MM.1S (cell line): ENCODE data around the gene TMEM150C.

Experiments
- DNase-seq: peaks from one replicate; pipeline ENCODE4 v3.0.0-alpha.2; 2015
- H2AFZ ChIP-seq: fragments of 300-600 bp; sonication (generic); 2 replicates; pipeline ENCODE4 v1.6.0; 2016; ENCODE audit warnings: antibody characterized with exemption, low read length
- H3F3A ChIP-seq: fragments of 300-600 bp; sonication (generic); 2 replicates; pipeline ENCODE4 v1.6.1; 2016; ENCODE audit warnings: mild to moderate bottlenecking, antibody characterized with exemption, low read length, moderate library complexity, mixed read lengths; ENCODE audit not compliant: insufficient read depth
- H3K27ac ChIP-seq: fragments of 300-600 bp; sonication (generic); 2 replicates; pipeline ENCODE4 v1.5.1; 2016; ENCODE audit warnings: mild to moderate bottlenecking, low read length
- H3K27me3 ChIP-seq: fragments of 300-600 bp; sonication (generic); replicated peaks from 2 replicates; pipeline ENCODE4 v1.6.0; 2016; ENCODE audit warnings: low read length; ENCODE audit not compliant: insufficient read depth
- H3K36me3 ChIP-seq: fragments of 300-600 bp; sonication (generic); replicated peaks from 2 replicates; pipeline ENCODE4 v1.6.1; 2016; ENCODE audit warnings: mild to moderate bottlenecking, low read length, mixed read lengths; ENCODE audit not compliant: insufficient read depth
- H3K4me1 ChIP-seq: fragments of 300-600 bp; sonication (generic); 2 replicates; pipeline ENCODE4 v1.6.1; 2016; ENCODE audit warnings: low read length, mixed read lengths
- H3K4me2 ChIP-seq: fragments of 300-600 bp; sonication (generic); 2 replicates; pipeline ENCODE4 v1.6.0; 2016; ENCODE audit warnings: low read depth, low read length
- H3K4me3 ChIP-seq: fragments of 300-600 bp; sonication (generic); 2 replicates; pipeline ENCODE4 v1.5.1; 2016; ENCODE audit warnings: low read length, mixed read lengths
- H3K79me2 ChIP-seq: fragments of 300-600 bp; sonication (generic); 2 replicates; pipeline ENCODE4 v1.6.1; 2016; ENCODE audit warnings: mixed run types, low read length, mixed read lengths
- H3K9ac ChIP-seq: fragments of 300-600 bp; sonication (generic); 2 replicates; pipeline ENCODE4 v1.6.1; 2016; ENCODE audit warnings: low read length, mixed read lengths
- H3K9me2 ChIP-seq: fragments of 300-600 bp; sonication (generic); replicated peaks from 2 replicates; pipeline ENCODE4 v1.6.1; 2016; ENCODE audit warnings: mild to moderate bottlenecking, low read length, mixed read lengths; ENCODE audit not compliant: insufficient read depth
- H3K9me3 ChIP-seq: fragments of 300-600 bp; sonication (generic); replicated peaks from 2 replicates; pipeline ENCODE4 v1.6.1; 2016; ENCODE audit warnings: mild to moderate bottlenecking, low read length, mixed read lengths; ENCODE audit not compliant: insufficient read depth
- H4K20me1 ChIP-seq: fragments of 300-600 bp; sonication (generic); 2 replicates; pipeline ENCODE4 v1.6.1; 2016; ENCODE audit warnings: mild to moderate bottlenecking, low read length, moderate library complexity, mixed read lengths; ENCODE audit not compliant: insufficient read depth
- CTCF ChIP-seq: fragments of 300-600 bp; sonication (generic); IDR thresholded peaks from 2 replicates; pipeline ENCODE4 v1.5.1; 2016; ENCODE audit warnings: antibody characterized with exemption, low read length, mixed read lengths
- EZH2 ChIP-seq: fragments of 300-600 bp; sonication (generic); optimal IDR thresholded peaks from 2 replicates; pipeline ENCODE3; 2017; ENCODE audit warnings: low read depth, mild to moderate bottlenecking, antibody characterized with exemption, low read length, mixed read lengths
- EZH2phosphoT487 ChIP-seq: fragments of 300-600 bp; sonication (generic); IDR thresholded peaks from 2 replicates; pipeline ENCODE4 v1.6.1; 2018; ENCODE audit warnings: antibody characterized with exemption, low read length

TMEM150C gene

DNA sequence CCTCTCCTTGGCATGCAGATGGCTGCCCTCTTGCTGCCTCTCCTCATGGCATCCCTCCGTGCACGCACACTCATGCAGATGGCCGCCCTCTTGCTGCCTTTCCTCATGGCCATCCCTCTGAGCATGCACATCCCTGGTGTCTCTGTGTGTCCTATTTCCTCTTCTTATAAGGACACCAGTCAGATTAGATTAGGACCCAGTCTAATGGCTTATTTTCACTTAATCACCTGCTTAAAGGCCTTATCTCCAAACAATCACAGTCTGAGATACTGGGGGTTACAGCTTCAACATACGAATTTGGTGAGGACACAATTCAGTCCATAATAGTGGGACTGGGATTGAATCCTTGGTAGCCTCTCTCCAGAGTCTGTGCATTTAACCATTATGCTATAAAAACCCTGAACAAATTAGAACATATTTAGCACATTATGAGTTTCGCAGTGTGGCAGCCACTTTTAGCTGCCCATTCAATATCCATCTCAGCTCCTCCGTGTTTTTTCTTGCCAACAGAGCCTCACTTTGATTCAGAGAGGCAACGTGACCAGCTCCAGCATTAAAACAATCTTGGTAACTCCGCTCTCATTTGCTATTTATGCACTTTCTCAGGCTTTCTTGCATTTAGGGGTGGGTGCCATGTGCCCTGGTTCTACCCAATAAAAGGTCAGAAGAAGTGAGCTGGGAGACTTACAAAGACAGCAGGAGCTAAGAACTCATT, 26.2 kb upstream of the TMEM150C start:
- Histone ChIP-seq H3K79me2 (no peaks in the 10 kb centered on the region), H3K9me2 (no peaks in the 10 kb centered on the region), H3K4me1 (no peaks in the 10 kb centered on the region), H3K27me3 (no peaks in the 10 kb centered on the region), H4K20me1 (no peaks in the 10 kb centered on the region), H3K9me3 (no peaks in the 10 kb centered on the region), H3K9ac (no peak overlapping the region), H3K27ac (no peak overlapping the region), H3K36me3 (no peaks in the 10 kb centered on the region), H2AFZ (no peak overlapping the region), H3K4me3 (no peak overlapping the region), H3K4me2 (no peak overlapping the region), H3F3A (no peaks in the 10 kb centered on the region)
- DNase-seq: no peak
- no peak for TF ChIP-seq CTCF
- TF ChIP-seq EZH2: no peak
- TF ChIP-seq EZH2phosphoT487: no peak

DNA sequence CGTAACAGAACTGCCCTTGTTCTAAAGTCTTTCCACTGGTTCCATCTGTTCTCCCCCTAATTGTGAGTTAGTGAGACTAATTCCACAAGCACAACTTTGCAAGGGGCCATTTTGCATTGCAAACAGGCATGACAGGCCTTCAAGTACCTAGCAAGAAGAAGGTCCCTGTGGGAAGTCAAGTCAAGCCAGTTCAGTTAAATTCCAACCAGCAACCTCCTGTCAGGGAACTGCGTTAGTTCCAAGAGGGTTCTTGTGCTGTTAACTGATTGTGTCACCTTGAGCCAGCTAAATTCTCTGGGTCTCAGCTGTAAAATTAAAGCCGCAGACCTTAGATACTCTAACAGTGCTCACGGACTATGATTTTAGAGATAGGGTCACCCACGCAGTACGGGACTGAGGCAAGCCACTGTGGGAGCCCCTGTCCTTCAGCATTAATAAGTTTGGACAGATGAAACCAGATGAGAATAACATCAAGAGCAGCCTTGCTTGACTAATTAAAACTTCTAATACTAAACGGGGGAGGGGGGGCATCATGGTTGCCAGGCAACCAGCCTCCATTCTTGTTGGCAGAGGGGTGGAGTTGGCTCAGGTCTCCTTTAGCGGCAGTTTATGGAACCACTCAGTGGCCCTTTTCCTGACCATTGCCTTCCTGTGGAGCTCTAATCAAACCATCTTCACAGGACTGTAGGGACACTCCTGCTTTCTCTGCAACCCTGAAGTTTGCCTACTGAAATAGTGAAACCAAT, 24.1 kb upstream of the TMEM150C start:
- DNase-seq: no peak
- H3K4me1 ChIP-seq: no peaks in the 10 kb centered on the region
- no peaks in the 10 kb centered on the region for H3K27me3 ChIP-seq
- no peak overlapping the region for H3K4me3 ChIP-seq
- H3F3A ChIP-seq: no peaks in the 10 kb centered on the region
- no peak for TF ChIP-seq EZH2
- no peak for TF ChIP-seq CTCF
- no peak for TF ChIP-seq EZH2phosphoT487
- no peak overlapping the region for H3K27ac ChIP-seq
- H3K79me2 ChIP-seq: no peaks in the 10 kb centered on the region
- H3K36me3 ChIP-seq: no peaks in the 10 kb centered on the region
- no peaks in the 10 kb centered on the region for H3K9me3 ChIP-seq
- H3K4me2 ChIP-seq: no peak overlapping the region
- no peaks in the 10 kb centered on the region for H3K9me2 ChIP-seq
- H3K9ac ChIP-seq: no peak overlapping the region
- H4K20me1 ChIP-seq: no peaks in the 10 kb centered on the region
- no peak overlapping the region for H2AFZ ChIP-seq

DNA sequence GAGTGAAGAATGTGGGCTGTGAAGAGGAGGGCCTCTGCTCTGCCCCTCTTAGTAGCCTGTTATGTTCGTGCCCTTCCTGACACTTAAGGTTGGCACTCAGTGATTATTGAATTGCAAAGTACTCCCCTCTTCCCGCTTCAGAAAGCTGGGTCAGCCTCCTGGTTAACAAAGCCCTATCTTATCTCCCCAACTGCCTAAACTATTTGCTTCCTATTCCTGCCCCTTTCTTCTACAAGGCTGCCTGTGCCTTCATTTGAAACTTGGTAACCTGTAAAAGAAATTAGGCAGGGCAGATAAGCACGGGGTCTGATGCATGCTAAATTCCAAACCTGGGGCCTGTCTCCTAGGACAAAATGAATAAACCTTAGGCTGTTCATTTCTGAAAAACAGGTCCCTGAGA, 23.1 kb upstream of the TMEM150C start:
- Histone ChIP-seq H3K4me2 (no peak overlapping the region), H3K27me3 (no peaks in the 10 kb centered on the region), H3K27ac (no peak overlapping the region), H3K9me2 (no peaks in the 10 kb centered on the region), H3K4me1 (no peaks in the 10 kb centered on the region), H3F3A (no peaks in the 10 kb centered on the region), H3K4me3 (no peak overlapping the region), H4K20me1 (no peaks in the 10 kb centered on the region), H2AFZ (no peak overlapping the region), H3K79me2 (no peaks in the 10 kb centered on the region), H3K9me3 (no peaks in the 10 kb centered on the region), H3K9ac (no peak overlapping the region), H3K36me3 (no peaks in the 10 kb centered on the region)
- no peak for DNase-seq
- TF ChIP-seq EZH2phosphoT487 (no peak), CTCF (no peak), EZH2 (no peak)
